Stimulated activated CD8-positive, alpha-beta memory T cell treated with anti-CD3 and anti-CD28 coated beads, Interleukin-12 subunit alpha, Interleukin-12 subunit beta, amount 100 ng/mL, for 1 hour (primary cell): Measurements from ENCODE around the gene CD164.
"Not testable (repeated sequence)": the region's sequence is repeated elsewhere in the genome, so short reads cannot be mapped to it uniquely, and the experiment has no call there.

Source experiments
- DNase-seq: peaks from one replicate; pipeline ENCODE4 v3.0.0-alpha.2; 2020; ENCODE audit warnings: low read depth

Gene CD164

GRCh38 chr6:109374326-109374892, 7.9 kb downstream of the CD164 start:
- DNase-seq, result no peak

DNA sequence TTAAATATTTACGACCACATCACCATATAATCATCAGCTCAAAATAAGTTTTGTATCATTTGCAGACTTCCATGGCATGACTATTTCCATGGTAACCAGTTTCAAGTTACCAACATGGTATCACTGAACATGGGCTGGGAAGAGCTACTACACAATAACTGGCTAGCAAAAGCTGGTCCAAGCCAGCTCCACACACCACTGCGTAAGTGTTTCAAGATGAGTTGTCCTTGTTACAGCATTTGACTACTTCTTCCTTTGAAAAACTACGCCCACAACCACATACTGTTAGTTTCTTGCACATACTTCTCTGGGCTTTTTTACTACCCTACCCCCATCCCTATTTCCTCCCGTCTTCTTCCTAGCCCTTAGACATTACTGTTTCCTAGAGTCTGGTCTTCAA, 8.5 kb downstream of the CD164 start:
- DNase-seq, result no peak

DNA sequence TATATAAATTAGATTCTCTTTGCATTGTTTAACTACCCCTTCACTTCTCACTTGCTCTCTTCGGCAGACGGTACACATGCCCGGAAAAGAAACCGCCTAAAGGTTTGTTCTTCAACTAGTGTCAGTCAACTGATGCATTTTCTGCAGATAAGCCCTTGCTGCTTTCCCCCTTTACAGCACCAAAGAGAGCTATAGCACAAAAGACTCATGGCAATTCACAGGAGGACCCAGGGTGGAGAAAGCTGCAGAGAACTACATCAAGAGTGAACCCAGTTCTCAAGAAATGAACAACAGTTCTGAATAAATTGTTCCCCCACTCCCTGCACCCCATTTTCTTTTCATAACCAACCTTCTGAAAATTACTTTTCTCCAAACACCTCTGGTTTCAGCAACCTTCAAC, 8.9 kb downstream of the CD164 start:
- no peak for DNase-seq

DNA sequence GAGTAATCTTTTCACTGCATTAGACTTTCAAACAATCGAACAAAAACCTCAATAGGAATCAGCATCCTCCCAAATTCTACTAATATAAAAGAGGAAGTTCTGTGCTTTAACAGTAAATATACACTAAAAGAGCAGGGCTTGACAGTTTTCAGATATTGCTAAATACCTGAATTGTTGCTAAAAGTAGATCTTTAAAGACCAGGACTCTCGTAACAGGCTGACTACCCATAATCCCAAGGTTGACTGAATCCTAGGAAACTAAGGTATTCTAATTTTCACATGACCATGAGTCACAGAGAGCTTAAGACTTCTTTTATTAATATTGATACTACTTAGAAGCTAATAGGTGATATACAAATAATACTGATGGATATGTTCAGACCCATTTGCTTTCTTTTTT, 10.1 kb downstream of the CD164 start:
- DNase-seq, result no peak

GRCh38 chr6:109370792-109371191, 11.5 kb downstream of the CD164 start:
- DNase-seq, result no peak

- DNase-seq, result no peak
These were observed 11.9 kb downstream of the CD164 start for GRCh38 chr6:109370336-109370735.

DNA sequence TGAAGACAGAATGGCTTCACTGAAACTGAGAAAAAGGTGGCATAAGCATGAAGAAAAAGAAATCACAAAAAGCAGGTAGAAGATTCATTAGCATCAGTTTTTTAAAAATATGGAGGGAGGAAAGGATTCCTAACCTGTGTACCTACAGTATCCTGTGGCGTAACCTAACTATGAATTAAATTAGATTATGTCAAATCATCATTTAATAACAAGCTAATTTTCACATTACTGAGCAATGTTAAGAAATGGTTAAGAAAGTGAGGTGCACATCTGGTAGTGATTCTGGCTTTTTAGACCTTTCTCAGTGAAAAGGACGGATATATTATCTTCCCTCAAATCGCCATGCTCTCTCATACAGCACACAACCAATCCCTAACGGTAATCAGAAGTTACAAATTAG, 12.5 kb downstream of the CD164 start:
- DNase-seq, result no peak

GRCh38 chr6:109364382-109365078, 17.7 kb downstream of the CD164 start:
- DNase-seq, result not testable (repeated sequence)

DNA sequence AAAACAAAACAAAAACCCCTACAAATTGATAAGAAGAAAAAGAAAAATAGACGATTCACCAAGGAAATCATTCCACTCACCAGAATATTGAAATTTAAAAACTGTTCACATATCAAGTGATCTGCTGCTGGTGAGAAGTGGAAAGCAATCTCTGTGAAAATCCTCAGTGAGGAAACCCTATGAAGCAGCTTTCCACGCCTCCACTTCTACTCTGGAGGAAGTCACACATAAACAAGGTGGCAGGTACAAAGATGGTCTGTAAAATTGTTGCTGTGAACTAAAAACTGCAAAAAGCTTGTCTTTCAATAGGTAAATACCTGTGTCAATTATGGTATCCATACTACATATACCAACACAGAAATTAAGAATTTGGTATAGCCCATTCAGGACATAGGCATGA, 18.5 kb downstream of the CD164 start:
- no peak for DNase-seq

DNA sequence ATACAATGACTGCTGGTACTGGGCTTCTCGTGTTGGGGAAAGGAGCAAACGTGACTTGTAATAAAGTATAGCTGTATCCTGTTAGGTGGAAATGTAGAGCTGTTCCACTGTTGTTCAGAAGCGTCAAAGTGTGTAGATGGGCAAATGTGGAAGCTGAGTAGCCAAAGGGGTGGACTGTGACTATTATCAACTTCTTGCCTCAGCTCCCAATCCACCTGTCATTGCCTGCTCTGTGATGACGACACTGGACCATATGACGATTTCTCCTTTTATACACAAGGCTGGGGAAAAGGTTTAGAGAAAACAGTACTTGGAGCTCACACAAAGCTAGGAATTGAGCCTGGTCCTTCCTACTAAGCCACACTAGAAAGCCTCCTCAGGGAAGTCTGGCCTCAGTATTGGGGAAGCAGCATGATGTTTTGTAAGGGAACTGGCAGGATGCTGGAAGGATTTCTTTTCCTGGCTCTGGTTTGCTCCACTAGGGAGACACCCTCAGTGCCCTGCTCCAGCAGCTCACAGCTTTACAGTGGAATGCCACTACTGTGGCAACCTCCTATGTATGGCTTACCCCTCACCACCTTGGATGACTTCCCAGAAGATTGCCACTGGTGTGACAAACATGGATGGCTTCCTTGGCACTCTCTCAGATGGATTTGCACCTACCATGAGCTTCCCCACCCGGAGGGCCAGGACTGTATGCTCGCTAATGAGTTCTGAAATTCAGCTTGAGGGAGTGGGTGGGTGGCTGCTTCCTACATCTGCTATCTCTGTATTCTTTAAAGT, 20.0 kb downstream of the CD164 start:
- DNase-seq, result no peak

- no peak for DNase-seq
These were observed 21.5 kb downstream of the CD164 start for GRCh38 chr6:109360791-109361190.

DNA sequence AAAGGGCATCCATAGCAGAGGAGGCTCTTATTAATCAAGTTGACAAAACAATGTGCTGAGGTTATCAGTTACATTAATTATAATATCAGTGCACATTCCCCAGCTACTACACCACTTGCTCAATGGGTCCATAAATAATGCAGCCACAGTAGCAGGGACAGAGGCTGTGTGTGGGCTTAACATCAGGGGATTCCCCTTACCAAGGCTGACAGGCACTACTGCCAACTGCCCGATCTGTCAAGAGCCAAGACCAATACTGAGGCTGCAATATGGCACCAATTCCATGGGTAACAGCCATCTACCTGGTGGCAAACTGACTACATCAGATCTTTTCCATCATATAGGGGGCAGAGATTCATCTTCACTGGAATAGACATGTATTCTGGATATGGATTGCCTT, 22.0 kb downstream of the CD164 start:
- DNase-seq, result no peak

DNA sequence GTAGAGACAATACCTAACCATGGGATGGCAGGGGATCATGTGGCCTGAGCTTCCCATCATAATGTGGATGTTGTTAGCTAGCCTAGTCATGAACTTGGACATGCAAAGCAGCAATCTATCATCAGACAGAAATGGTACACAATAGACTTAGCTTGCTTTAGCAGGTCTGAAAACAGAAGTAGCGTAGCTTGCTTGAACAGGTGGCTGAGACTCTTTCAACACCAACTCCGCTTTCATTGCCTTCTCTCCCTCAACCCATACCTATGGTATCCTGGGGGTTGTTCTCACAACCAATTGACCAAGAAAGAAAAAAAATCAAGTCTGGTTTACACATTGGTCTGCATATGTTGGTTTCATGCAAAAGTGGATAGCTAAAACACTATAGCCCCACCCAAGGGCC, 23.0 kb downstream of the CD164 start:
- no peak for DNase-seq

DNA sequence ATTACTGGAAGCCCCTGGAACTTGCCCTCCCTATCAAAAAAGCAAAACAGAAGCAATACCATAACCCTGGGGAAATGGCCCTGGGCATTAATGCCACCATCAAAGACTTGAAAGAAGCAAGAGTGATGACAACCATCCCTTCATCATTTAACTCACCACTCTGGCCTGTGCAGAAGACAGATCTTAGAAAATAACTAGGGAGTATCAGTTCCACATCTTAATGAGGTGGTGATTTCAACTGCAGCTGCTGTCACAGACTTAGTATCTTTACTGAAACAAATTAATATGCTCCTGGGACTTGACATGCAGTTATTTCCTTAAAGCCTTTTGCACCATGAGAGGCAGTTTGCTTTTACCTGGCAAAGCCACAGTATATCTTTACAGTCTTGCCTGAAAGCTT, 24.1 kb downstream of the CD164 start:
- no peak for DNase-seq

DNA sequence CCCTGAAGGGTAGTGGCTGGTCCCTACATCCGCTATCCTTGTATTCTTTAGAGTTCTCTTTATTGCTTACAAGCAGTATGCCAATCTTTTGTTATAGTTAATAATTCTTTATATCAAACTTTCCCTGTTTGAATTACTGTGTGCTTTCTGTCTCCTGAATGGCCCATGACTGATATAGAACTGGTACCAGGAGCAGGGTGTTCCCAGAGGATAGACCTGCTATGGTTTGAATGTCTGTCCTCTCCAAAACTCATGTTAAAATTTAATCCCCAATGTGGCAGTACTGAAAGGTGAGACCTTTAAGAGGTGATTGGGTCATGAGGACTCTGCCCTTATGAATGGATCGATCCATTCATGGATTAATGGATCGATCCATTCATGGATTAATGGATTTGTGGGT, 26.0 kb downstream of the CD164 start:
- no peak for DNase-seq

DNA sequence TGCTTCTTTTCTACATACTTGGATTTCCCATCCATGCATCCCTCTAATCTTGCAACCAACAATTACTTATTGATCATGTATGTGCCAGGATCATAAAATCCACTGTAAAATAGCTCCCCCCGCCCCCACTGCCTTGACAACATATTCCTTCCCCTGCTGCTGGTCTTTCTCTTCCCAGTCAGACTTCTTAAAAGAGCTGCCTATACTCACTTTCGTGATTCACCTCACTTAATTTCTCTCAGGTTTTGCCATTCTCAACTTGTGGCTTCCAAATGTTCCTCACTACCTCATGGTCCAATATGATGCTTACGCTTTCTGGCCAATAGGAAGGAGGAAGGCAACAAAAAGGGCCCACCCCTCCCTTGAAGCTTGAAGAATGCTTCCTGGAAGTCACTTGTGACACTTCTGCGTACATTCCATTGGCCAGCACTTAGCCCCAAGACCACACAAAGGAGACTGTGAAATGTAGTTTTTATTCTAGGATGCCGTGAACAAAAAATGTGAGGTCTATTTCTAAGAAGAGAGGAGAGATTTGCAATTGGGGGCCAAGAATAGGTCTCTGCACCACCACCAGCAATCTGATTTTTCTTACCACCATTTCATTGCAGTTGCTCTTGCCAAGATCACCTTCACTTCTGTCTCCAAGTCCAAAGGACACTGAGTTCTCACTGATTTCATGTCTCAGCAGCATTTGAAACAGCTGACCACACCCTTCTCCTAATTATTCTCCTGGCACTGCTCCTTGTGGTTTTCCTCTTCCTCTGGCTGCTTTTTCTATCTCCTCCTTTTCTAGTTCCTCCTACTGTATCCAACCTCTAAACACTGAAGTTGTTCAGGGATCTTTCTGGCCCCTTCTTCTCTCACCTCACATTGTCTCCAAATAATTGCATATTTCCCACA, 30.8 kb downstream of the CD164 start:
- DNase-seq, result no peak

DNA sequence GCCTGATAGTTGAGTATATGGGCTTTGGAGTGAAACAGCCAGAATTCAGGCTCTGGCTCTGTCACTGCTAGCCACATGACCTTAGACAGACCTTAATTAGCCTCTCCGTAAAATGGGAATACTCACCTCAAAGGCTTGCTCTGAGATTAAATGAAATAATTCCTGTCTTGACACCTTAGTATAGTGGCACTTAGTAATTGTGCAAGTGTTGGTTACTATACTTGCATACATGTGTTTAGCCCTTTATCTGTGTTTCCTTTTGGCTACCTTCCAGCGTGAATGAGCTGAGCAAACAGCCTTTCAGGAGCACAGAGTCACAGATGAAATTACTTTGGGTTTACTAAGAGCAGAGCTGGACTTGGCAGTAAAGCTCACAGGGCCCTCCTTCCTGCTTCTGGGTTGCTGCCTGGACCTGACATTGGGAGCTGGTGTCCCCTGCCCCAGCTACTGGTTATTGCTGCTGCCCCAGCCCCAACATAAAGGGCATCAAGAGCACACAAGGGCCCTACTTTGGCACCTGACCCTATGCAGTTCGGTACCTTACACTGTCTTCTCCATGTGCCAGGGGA, 32.8 kb downstream of the CD164 start:
- no peak for DNase-seq

DNA sequence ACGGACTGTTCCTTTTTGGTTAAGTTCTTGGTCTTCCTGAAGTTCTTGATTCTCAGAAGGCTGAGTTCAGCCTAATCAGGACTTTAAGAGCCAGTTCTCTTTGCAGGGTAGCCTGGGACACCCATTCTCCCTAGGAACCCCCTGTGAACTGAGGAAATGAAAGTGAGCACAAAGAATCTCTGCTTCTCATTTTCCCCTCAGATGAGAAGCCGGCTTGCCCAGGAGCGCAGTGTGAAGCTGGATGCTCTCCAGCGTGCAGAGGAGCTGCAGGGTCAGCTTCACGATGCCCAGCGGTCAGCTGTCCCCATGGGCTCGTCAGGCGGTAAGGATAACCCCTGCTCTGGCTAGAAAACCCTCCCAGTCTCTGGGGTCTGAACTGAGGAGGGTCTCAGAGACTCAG, 34.0 kb downstream of the CD164 start:
- DNase-seq, result no peak

GRCh38 chr6:109347779-109348178, 34.5 kb downstream of the CD164 start:
- no peak for DNase-seq

- no peak for DNase-seq
These were observed 36.3 kb downstream of the CD164 start for GRCh38 chr6:109345986-109346385.

DNA sequence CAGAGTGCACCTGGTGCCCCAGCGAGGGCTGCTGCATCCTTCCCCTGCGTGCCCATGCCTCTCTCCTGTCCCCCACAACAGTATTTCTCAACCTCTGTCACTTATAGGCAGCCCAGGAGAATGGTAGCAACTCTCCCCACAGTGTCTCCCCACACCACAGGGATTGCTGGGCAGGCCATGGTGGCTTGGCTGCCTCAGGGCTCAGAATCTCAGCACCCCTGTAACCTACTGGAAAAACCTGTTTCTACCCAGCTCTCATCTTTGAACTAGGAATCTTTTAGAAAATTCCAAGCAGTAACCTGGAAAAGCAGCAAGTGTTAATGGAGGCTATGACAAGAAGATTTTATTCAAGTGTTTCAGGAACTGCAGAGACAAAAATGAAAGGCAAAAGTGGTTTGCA, 38.0 kb downstream of the CD164 start:
- DNase-seq, result no peak

GRCh38 chr6:109343518-109343917, 38.7 kb downstream of the CD164 start:
- DNase-seq, result no peak
